K562 (cell line): ENCODE results near the gene GAPDHS. TPM values are rescaled to one million over a fixed set of nuclear protein-coding genes. Genes with fewer than 3 reads are reported as not detected.

Source experiments
- ATAC-seq: fragments of 200-7000 bp; cut with Tn5 transposase; 3 replicates; pipeline ENCODE4 v1.9.1; 2020; ENCODE audit warnings: moderate library complexity
- BruUV-seq: library from RNA; stranded (reverse); fragments of 400-500 nt; replicated peaks from 2 replicates; lab custom pipeline; 2021; lab: Mats Ljungman, UMichigan
- CTCF ChIA-PET: fragments of 300-600 bp; formaldehyde crosslinking; extraction: SDS; loops from one replicate; lab custom pipeline; 2021; ENCODE audit warnings: low intra/inter-chr PET ratio; lab: Yijun Ruan, JAX
- POLR2A ChIA-PET: fragments of 300-600, 350-650 bp; sonication (Branson Sonifier 250); formaldehyde crosslinking; extraction: SDS; loops from one replicate; lab custom pipeline; 2021; ENCODE audit warnings: antibody characterized with exemption, inconsistent platforms; lab: Yijun Ruan, JAX
- DNase-seq, 4 experiments: peaks; one replicate each; pipeline versions ENCODE4 v3.0.0 to v3.0.0-alpha.2; 2011 to 2018; ENCODE audit warnings: low spot score in 3 of 4, mixed read lengths in 3 of 4; ENCODE audit errors: extremely low read depth in 1 of 4
- FAIRE-seq: peaks from 2 replicates; lab custom pipeline; 2011; peaks lifted over from hg19 to GRCh38; lab: Jason Lieb, UNC
- H2AFZ ChIP-seq: 2 replicates; pipeline ENCODE4 v1.6.0; 2011; ENCODE audit warnings: low read depth, low read length, control low read depth, inconsistent platforms
- H3K27ac ChIP-seq: fragments of 200-600 bp; 3 replicates; pipeline ENCODE4 v1.8.0; 2011; ENCODE audit warnings: low read depth, mild to moderate bottlenecking, control low read depth, inconsistent platforms, low read length, moderate library complexity, mixed read lengths; ENCODE audit errors: extremely low read depth
- H3K27me3 ChIP-seq, 2 experiments: fragments of 300-600 bp in 1 of 2; 2 replicates in 1 of 2; 3 replicates in 1 of 2; pipeline versions ENCODE4 v1.6.0 to v1.8.0; 2011; ENCODE audit warnings: inconsistent platforms in 2 of 2, low read length in 2 of 2, mild to moderate bottlenecking in 1 of 2, mixed read lengths in 1 of 2, moderate library complexity in 1 of 2; ENCODE audit not compliant: control insufficient read depth in 2 of 2, insufficient read depth in 2 of 2
- H3K36me3 ChIP-seq: fragments of 300-600 bp; 3 replicates; pipeline ENCODE4 v1.8.0; 2011; ENCODE audit warnings: mild to moderate bottlenecking, low read length, inconsistent platforms; ENCODE audit not compliant: control insufficient read depth, insufficient read depth
- H3K4me1 ChIP-seq, 2 experiments: fragments of 200-600 bp in 1 of 2; replicated peaks in 1 of 2; 2 replicates in 1 of 2; 3 replicates in 1 of 2; pipeline versions ENCODE4 v1.5.1 to v1.8.0; 2011; ENCODE audit warnings: inconsistent platforms in 2 of 2, low read length in 2 of 2, mild to moderate bottlenecking in 1 of 2, mixed read lengths in 1 of 2, moderate library complexity in 1 of 2; ENCODE audit not compliant: control insufficient read depth in 2 of 2, insufficient read depth in 2 of 2
- H3K4me2 ChIP-seq: 2 replicates; pipeline ENCODE4 v1.6.1; 2011; ENCODE audit warnings: low read length, control low read depth, inconsistent platforms, mixed read lengths; ENCODE audit not compliant: insufficient read depth
- H3K4me3 ChIP-seq: fragments of 200-600 bp; sonication (generic), shearing (Covaris generic); 2 replicates; pipeline ENCODE4 v1.5.1; 2016; ENCODE audit warnings: control low read depth, inconsistent platforms
- H3K79me2 ChIP-seq: fragments of 200-600 bp; 3 replicates; pipeline ENCODE4 v1.8.0; 2011; ENCODE audit warnings: low read length, inconsistent platforms; ENCODE audit not compliant: control insufficient read depth, insufficient read depth
- H3K9ac ChIP-seq, 2 experiments: 2 replicates each; pipeline versions ENCODE4 v1.6.0 to v1.6.1; 2011; ENCODE audit warnings: low read depth in 2 of 2, low read length in 2 of 2, control low read depth in 1 of 2, inconsistent platforms in 1 of 2, mild to moderate bottlenecking in 1 of 2, mixed read lengths in 1 of 2; ENCODE audit not compliant: insufficient read depth in 1 of 2
- H3K9me1 ChIP-seq: one replicate; pipeline ENCODE4 v1.6.0; 2011; ENCODE audit warnings: inconsistent platforms, mild to moderate bottlenecking, low read length, moderate library complexity; ENCODE audit not compliant: control insufficient read depth, insufficient read depth
- H3K9me3 ChIP-seq: replicated peaks from 2 replicates; pipeline ENCODE4 v1.5.1; 2011; ENCODE audit warnings: low read depth, low read length, inconsistent platforms; ENCODE audit not compliant: control insufficient read depth, insufficient read depth
- H4K20me1 ChIP-seq: replicated peaks from 2 replicates; pipeline ENCODE4 v1.6.1; 2011; ENCODE audit warnings: low read length, inconsistent platforms, mixed read lengths; ENCODE audit not compliant: control insufficient read depth, insufficient read depth
- DACH1 ChIP-seq: fragments of 450-650 bp; IDR thresholded peaks from 2 replicates; pipeline ENCODE4 v1.6.1; 2018; ENCODE audit not compliant: partially characterized antibody
- ETS2 ChIP-seq: IDR thresholded peaks from 2 replicates; pipeline ENCODE4 v1.6.1; 2016; ENCODE audit warnings: borderline replicate concordance, missing genetic modification characterization, mild to moderate bottlenecking, moderate library complexity, missing compliant biosample characterization; ENCODE audit not compliant: poor library complexity, severe bottlenecking
- GATAD2B ChIP-seq: fragments of 450-650 bp; IDR thresholded peaks from 2 replicates; pipeline ENCODE4 v1.6.1; 2017; ENCODE audit warnings: mild to moderate bottlenecking, borderline replicate concordance
- KDM1A ChIP-seq, 2 experiments: fragments of 450-650 bp; IDR thresholded peaks; 2 replicates each; pipeline ENCODE4 v1.6.1; 2016; ENCODE audit warnings: mild to moderate bottlenecking in 2 of 2
- MTF1 ChIP-seq: fragments of 250-450 bp; sonication (Bioruptor Pico); IDR thresholded peaks from 2 replicates; pipeline ENCODE4 v1.9.0; 2021; ENCODE audit warnings: moderate library complexity, mild to moderate bottlenecking, inconsistent platforms, borderline replicate concordance
- NR0B1 ChIP-seq: fragments of 450-650 bp; IDR thresholded peaks from one replicate; pipeline ENCODE4 v1.6.1; 2018; ENCODE audit warnings: mild to moderate bottlenecking, moderate library complexity; ENCODE audit not compliant: partially characterized antibody
- PHB2 ChIP-seq: fragments of 450-650 bp; IDR thresholded peaks from 2 replicates; pipeline ENCODE4 v1.6.1; 2017; ENCODE audit warnings: low read depth
- PKNOX1 ChIP-seq: fragments of 450-650 bp; IDR thresholded peaks from 2 replicates; pipeline ENCODE4 v1.6.1; 2016
- RAD21 ChIP-seq, 2 experiments: fragments of 250-450 bp in 1 of 2; fragments of 450-650 bp in 1 of 2; sonication (Bioruptor Pico) in 1 of 2; formaldehyde crosslinking in 1 of 2; IDR thresholded peaks in 1 of 2; conservative IDR thresholded peaks in 1 of 2; 2 replicates each; pipeline versions ENCODE4 v1.4.0 to v1.8.0; 2020 to 2022; ENCODE audit warnings: mild to moderate bottlenecking in 2 of 2, moderate library complexity in 1 of 2
- SNIP1 ChIP-seq: fragments of 450-650 bp; IDR thresholded peaks from 2 replicates; pipeline ENCODE4 v1.7.1; 2017; ENCODE audit warnings: low read depth, mild to moderate bottlenecking
- SNRNP70 ChIP-seq: fragments of 200-400 bp; formaldehyde crosslinking; optimal IDR thresholded peaks from 2 replicates; pipeline ENCODE3; 2017; ENCODE audit warnings: low read depth, low read length
- SPI1 ChIP-seq: IDR thresholded peaks from 2 replicates; pipeline ENCODE4 v1.6.1; 2011; ENCODE audit warnings: low read depth, low read length, control low read depth, borderline replicate concordance
- TCF15 ChIP-seq: fragments of 250-450 bp; sonication (Bioruptor Pico); IDR thresholded peaks from 2 replicates; pipeline ENCODE4 v1.8.0; 2022; ENCODE audit warnings: moderate library complexity, mild to moderate bottlenecking, inconsistent platforms
- WGBS: fragments of 100-300 bp; shearing (Covaris generic); methylation state at CpG from one replicate; pipeline ENCODE4 v1.1.6; 2016; ENCODE audit warnings: low coverage, mixed read lengths; ENCODE audit not compliant: insufficient coverage; ENCODE audit errors: missing lambda C conversion rate; 5-methylcytosine and 5-hydroxymethylcytosine counted together
- in situ Hi-C: fragments of 300-500 bp; cut with MboI; formaldehyde crosslinking; loops from 4 replicates; pipeline ENCODE4 v1.15.0; 2018; ENCODE audit warnings: inconsistent platforms, mixed read lengths
- intact Hi-C: fragments of 100-400 bp; cut with micrococcal nuclease; formaldehyde crosslinking; loops from 2 replicates; pipeline ENCODE4 v1.14.2; 2022
- polyA plus RNA-seq, 8 experiments: library from polyadenylated mRNA; depleted of rRNA in 4 of 8; stranded (reverse) in 5 of 8; unstranded in 3 of 8; fragments of >200 nt; fragmentation: Nextera tagmentation in 2 of 8; fragmentation: Illumina TruSeq in 1 of 8; extraction: Ambion mirVana in 2 of 8; extraction: Trizol in 1 of 8; gene quantifications; 2 replicates each; pipeline versions ENCODE4 v1.2.1 to v1.2.3, GENCODE V29; 2011 to 2014; ENCODE audit warnings: inconsistent platforms in 1 of 8, missing spikeins in 1 of 8
- total RNA-seq, 7 experiments: library from RNA; depleted of rRNA in 6 of 7; stranded (reverse); fragments of >200 nt in 6 of 7; fragmentation: Illumina TruSeq in 2 of 7; extraction: Trizol in 2 of 7; gene quantifications; 2 replicates each; pipeline versions ENCODE4 v1.2.1 to v1.2.3, GENCODE V29; 2011 to 2021; ENCODE audit warnings: low replicate concordance in 1 of 7
- TF ChIP-seq, protein P1 (sequence below): fragments of 450-650 bp; IDR thresholded peaks from 2 replicates; pipeline ENCODE4 v1.7.1; 2018; ENCODE audit warnings: mild to moderate bottlenecking, low read depth; ENCODE audit not compliant: partially characterized antibody
- TF ChIP-seq, protein P2 (sequence below): fragments of 250-450 bp; sonication (Bioruptor Pico); IDR thresholded peaks from 2 replicates; pipeline ENCODE4 v1.4.0; 2020

GAPDHS gene
- total and polyA plus RNA-seq, 9 of the 15 experiments (the other 6 are each of a cell fraction or from before 2014, with no cell fraction given): 0.08 to 0.12 TPM; not detected in 7

DNA sequence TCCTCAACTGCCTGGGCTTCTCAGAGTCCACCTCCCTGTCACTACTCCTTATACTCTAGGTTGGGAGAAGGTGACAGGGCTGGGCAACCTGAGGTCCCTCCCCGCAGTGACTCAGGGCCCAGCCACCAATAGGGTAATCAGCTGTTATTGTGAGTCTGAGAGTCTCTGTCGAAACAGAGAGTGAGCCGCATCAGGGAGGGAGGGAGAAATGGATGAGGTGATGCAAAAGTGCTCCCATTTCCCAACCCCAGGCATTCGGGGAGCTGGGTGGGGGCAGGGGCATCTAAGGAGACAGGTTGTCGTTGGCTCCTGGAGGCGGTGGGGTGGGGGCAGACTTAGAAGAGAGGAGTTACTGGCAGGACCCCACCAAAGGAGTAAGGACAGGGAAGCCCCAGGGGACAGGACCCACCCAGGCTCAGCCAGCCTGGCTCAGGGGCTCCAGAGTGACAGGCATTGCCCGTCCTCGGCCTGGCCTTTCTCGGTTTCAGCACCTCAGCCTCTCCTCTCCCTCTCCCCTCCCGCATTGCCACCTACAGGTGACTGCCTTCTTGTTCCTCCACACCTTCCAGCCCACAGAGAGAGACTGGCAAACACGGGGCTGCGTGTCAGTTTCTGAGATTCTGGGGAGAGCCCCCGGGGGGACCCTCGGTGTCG, 19.5 kb upstream of the GAPDHS start, which contains the start of gene DMKN:
DMKN (minus strand) TSS at position 22 of the 654 bp plus-strand sequence. CDS start 174 bp downstream, outside the sequence.
- Histone ChIP-seq H3K9me3 (no peaks in the 10 kb centered on the region), H3K9ac (peak within 1 kb of the TSS in 1 of 2 experiments; percentile 56; a peak in 2 of 4 replicates), H4K20me1 (peaks cover 14% of the 10 kb centered on the region), H3K79me2 (no peaks in the 10 kb centered on the region), H3K4me2 (no peak within 1 kb of the TSS), H2AFZ (no peak within 1 kb of the TSS), H3K4me3 (no peak within 1 kb of the TSS), H3K9me1 (peaks cover 2% of the 10 kb centered on the region), H3K27ac (no peak within 1 kb of the TSS), H3K36me3 (no peaks in the 10 kb centered on the region), H3K4me1 (peaks cover 0 to 36% of the 10 kb centered on the region in 2 experiments; a peak in 4 of 5 replicates), H3K27me3 (peaks cover 43 to 72% of the 10 kb centered on the region in 2 experiments; a peak in 4 of 5 replicates)
- FAIRE-seq (peak; percentile 81), DNase-seq (peak; percentile 40 to 64 (median 51)), ATAC-seq (peak; percentile 75)
- ChIA-PET POLR2A (interaction anchor here (0.6 to 1.0 kb wide), 2 partner anchors 10 to 161 kb away, joined by 4 to 5 read pairs; no protein-coding TSS in a partner anchor), CTCF (no interaction called here)
- intact Hi-C loops: no loop called here
- in situ Hi-C loops: no loop called here
- 2% methylated on average over 15 of the region's 15 CpGs for WGBS
- no TSS peak for BruUV-seq
- TF ChIP-seq KDM1A (IDR thresholded peaks at IDR 0.05) (no peak), PKNOX1 (peak; percentile 8; the same call in 1 of the 2 replicates), SPI1 (no peak), MTF1 (CRISPR knock-in tag) (no peak), NR0B1 (no peak), RAD21 (CRISPR knock-in tag; conservative IDR thresholded peaks at IDR 0.05 in 1 of 2, IDR thresholded peaks at IDR 0.05 in 1 of 2) (no peak), TCF15 (no peak), GATAD2B (no peak), SNIP1 (no peak), SNRNP70 (no peak), ETS2 (tag) (no peak), PHB2 (no peak), DACH1 (peak; percentile 84)
- TF ChIP-seq, protein P1, sequence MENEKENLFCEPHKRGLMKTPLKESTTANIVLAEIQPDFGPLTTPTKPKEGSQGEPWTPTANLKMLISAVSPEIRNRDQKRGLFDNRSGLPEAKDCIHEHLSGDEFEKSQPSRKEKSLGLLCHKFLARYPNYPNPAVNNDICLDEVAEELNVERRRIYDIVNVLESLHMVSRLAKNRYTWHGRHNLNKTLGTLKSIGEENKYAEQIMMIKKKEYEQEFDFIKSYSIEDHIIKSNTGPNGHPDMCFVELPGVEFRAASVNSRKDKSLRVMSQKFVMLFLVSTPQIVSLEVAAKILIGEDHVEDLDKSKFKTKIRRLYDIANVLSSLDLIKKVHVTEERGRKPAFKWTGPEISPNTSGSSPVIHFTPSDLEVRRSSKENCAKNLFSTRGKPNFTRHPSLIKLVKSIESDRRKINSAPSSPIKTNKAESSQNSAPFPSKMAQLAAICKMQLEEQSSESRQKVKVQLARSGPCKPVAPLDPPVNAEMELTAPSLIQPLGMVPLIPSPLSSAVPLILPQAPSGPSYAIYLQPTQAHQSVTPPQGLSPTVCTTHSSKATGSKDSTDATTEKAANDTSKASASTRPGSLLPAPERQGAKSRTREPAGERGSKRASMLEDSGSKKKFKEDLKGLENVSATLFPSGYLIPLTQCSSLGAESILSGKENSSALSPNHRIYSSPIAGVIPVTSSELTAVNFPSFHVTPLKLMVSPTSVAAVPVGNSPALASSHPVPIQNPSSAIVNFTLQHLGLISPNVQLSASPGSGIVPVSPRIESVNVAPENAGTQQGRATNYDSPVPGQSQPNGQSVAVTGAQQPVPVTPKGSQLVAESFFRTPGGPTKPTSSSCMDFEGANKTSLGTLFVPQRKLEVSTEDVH: no peak
- TF ChIP-seq, protein P2, sequence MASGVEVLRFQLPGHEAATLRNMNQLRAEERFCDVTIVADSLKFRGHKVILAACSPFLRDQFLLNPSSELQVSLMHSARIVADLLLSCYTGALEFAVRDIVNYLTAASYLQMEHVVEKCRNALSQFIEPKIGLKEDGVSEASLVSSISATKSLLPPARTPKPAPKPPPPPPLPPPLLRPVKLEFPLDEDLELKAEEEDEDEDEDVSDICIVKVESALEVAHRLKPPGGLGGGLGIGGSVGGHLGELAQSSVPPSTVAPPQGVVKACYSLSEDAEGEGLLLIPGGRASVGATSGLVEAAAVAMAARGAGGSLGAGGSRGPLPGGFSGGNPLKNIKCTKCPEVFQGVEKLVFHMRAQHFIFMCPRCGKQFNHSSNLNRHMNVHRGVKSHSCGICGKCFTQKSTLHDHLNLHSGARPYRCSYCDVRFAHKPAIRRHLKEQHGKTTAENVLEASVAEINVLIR (CRISPR knock-in tag): no peak
